BJ (cell line): ENCODE measurements around the gene NECAB2. TPM values are rescaled to one million over a fixed set of nuclear protein-coding genes. Genes with fewer than 3 reads are reported as not detected.

Source experiments
- CTCF ChIA-PET: fragments of 350-600 bp; formaldehyde crosslinking; extraction: SDS; loops from one replicate; lab custom pipeline; 2021; ENCODE audit warnings: antibody characterized with exemption, inconsistent platforms; lab: Yijun Ruan, JAX
- POLR2A ChIA-PET: fragments of 300-600 bp; sonication (Branson Sonifier 250); formaldehyde crosslinking; extraction: SDS; loops from one replicate; lab custom pipeline; 2021; ENCODE audit warnings: antibody characterized with exemption; lab: Charles Lee
- DNase-seq: peaks from one replicate; pipeline ENCODE4 v3.0.0-alpha.2; 2011; ENCODE audit warnings: low read depth
- H3K27me3 ChIP-seq: 2 replicates; pipeline ENCODE4 v1.6.0; 2011; ENCODE audit warnings: low read length; ENCODE audit not compliant: control insufficient read depth, insufficient read depth
- H3K36me3 ChIP-seq: 2 replicates; pipeline ENCODE4 v1.5.1; 2011; ENCODE audit warnings: low read length; ENCODE audit not compliant: control insufficient read depth, insufficient read depth
- H3K4me3 ChIP-seq: 2 replicates; pipeline ENCODE4 v1.5.1; 2011; ENCODE audit warnings: low read depth, mild to moderate bottlenecking, control low read depth, low read length
- CTCF ChIP-seq: IDR thresholded peaks from 2 replicates; pipeline ENCODE4 v1.5.1; 2011; ENCODE audit warnings: low read depth, mild to moderate bottlenecking, control low read depth, inconsistent platforms, low read length, moderate library complexity; ENCODE audit not compliant: insufficient read depth
- polyA plus RNA-seq: library from polyadenylated mRNA; depleted of rRNA; stranded (reverse); fragments of >200 nt; gene quantifications from 2 replicates; pipeline ENCODE4 v1.2.3, GENCODE V29; 2011

NECAB2 gene
- polyA plus RNA-seq, 1 experiment = 0.15 TPM

- Histone ChIP-seq H3K4me3 (no peak overlapping the region), H3K27me3 (peaks cover 30% of the 10 kb centered on the region), H3K36me3 (no peaks in the 10 kb centered on the region)
- POLR2A ChIA-PET = interaction anchor here (0.5 kb wide), 1 partner anchor 84 kb away, joined by 5 read pairs; no protein-coding TSS in a partner anchor
- DNase-seq = no peak
- CTCF ChIA-PET = interaction anchor here (6.6 kb wide), 1 partner anchor 86 kb away, joined by 34 read pairs; no protein-coding TSS in a partner anchor
- TF ChIP-seq CTCF = no peak
Observed at GRCh38 chr16:84042879-84043485, 74.9 kb downstream of the NECAB2 start.

- ChIA-PET CTCF (interaction anchor here (0.5 to 6.6 kb wide), 3 partner anchors 8 to 87 kb away, joined by 4 to 34 read pairs (median 5); no protein-coding TSS in a partner anchor), POLR2A (no interaction called here)
- Histone ChIP-seq H3K27me3 (peaks cover 29% of the 10 kb centered on the region), H3K36me3 (no peaks in the 10 kb centered on the region), H3K4me3 (no peak overlapping the region)
- no peak for DNase-seq
- TF ChIP-seq CTCF = no peak
Observed at GRCh38 chr16:84043486-84044117, 75.6 kb downstream of the NECAB2 start.

- Histone ChIP-seq H3K36me3 (peaks cover under 1% of the 10 kb centered on the region; the same call in 1 of the 2 replicates), H3K4me3 (no peak overlapping the region), H3K27me3 (peaks cover 26% of the 10 kb centered on the region)
- CTCF ChIA-PET = interaction anchor here (0.5 to 6.6 kb wide), 4 partner anchors 8 to 107 kb away, joined by 3 to 34 read pairs (median 4); no protein-coding TSS in a partner anchor
- no peak for DNase-seq
- POLR2A ChIA-PET = no interaction called here
- peak; percentile 52 for TF ChIP-seq CTCF
Observed at GRCh38 chr16:84044118-84044488, 76.1 kb downstream of the NECAB2 start.

- CTCF ChIA-PET = interaction anchor here (0.5 to 6.6 kb wide), 9 partner anchors 11 to 118 kb away, joined by 3 to 34 read pairs (median 4); no protein-coding TSS in a partner anchor
- POLR2A ChIA-PET = no interaction called here
- Histone ChIP-seq H3K27me3 (peaks cover 19% of the 10 kb centered on the region), H3K36me3 (peaks cover 2% of the 10 kb centered on the region), H3K4me3 (no peak overlapping the region)
- no peak for TF ChIP-seq CTCF
- no peak for DNase-seq
Observed at GRCh38 chr16:84045001-84045817, 77.2 kb downstream of the NECAB2 start.
